GM12878 (cell line): ENCODE measurements around the gene SLC4A1. TPM values are rescaled to one million over a fixed set of nuclear protein-coding genes. Genes with fewer than 3 reads are reported as not detected.

Source experiments
- ATAC-seq: fragments of 200-7000 bp; cut with Tn5 transposase; 3 replicates; pipeline ENCODE4 v1.9.1; 2020; ENCODE audit warnings: mild to moderate bottlenecking, moderate library complexity
- BruUV-seq: library from RNA; stranded (reverse); fragments of 400-500 nt; replicated peaks from 2 replicates; lab custom pipeline; 2021; lab: Mats Ljungman, UMichigan
- CTCF ChIA-PET: fragments of 300-600 bp; sonication (Branson Sonifier 250); formaldehyde crosslinking; extraction: SDS; loops from one replicate; lab custom pipeline; 2021; ENCODE audit warnings: inconsistent platforms; lab: Yijun Ruan, JAX
- POLR2A ChIA-PET: fragments of 350-600 bp; formaldehyde crosslinking; extraction: SDS; loops from one replicate; lab custom pipeline; 2021; ENCODE audit warnings: inconsistent platforms; lab: Charles Lee
- RAD21 ChIA-PET: fragments of 300-600 bp; sonication (Branson Sonifier 250); formaldehyde crosslinking; loops from one replicate; lab custom pipeline; 2023; ENCODE audit warnings: antibody characterized with exemption; ENCODE audit not compliant: unreplicated experiment; lab: Charles Lee
- SMC1A ChIA-PET: fragments of 300-600 bp; sonication (Branson Sonifier 250); formaldehyde crosslinking; loops from one replicate; lab custom pipeline; 2023; ENCODE audit not compliant: unreplicated experiment, uncharacterized antibody; lab: Charles Lee
- DNase-seq: peaks from one replicate; pipeline ENCODE4 v3.0.0-alpha.2; 2011; ENCODE audit warnings: low read depth, low spot score
- FAIRE-seq: peaks from 3 replicates; lab custom pipeline; 2011; peaks lifted over from hg19 to GRCh38; lab: Jason Lieb, UNC
- H2AFZ ChIP-seq: 2 replicates; pipeline ENCODE4 v1.6.0; 2011; ENCODE audit warnings: low read depth, low read length, control low read depth; ENCODE audit not compliant: control insufficient read depth
- H3K27ac ChIP-seq: 2 replicates; pipeline ENCODE4 v1.5.1; 2011; ENCODE audit warnings: control low read depth; ENCODE audit not compliant: control insufficient read depth, insufficient read depth
- H3K27me3 ChIP-seq, 2 experiments: replicated peaks in 1 of 2; 2 replicates each; pipeline versions ENCODE4 v1.6.0 to v1.6.1; 2011; ENCODE audit warnings: low read length in 1 of 2; ENCODE audit not compliant: control insufficient read depth in 2 of 2, insufficient read depth in 2 of 2
- H3K36me3 ChIP-seq, 2 experiments: 2 replicates each; pipeline ENCODE4 v1.5.1; 2011; ENCODE audit warnings: low read length in 1 of 2; ENCODE audit not compliant: control insufficient read depth in 2 of 2, insufficient read depth in 2 of 2
- H3K4me1 ChIP-seq: 2 replicates; pipeline ENCODE4 v1.6.1; 2011; ENCODE audit warnings: mild to moderate bottlenecking, low read length, moderate library complexity, mixed read lengths; ENCODE audit not compliant: control insufficient read depth, insufficient read depth
- H3K4me2 ChIP-seq: 2 replicates; pipeline ENCODE4 v1.6.0; 2011; ENCODE audit warnings: control low read depth; ENCODE audit not compliant: control insufficient read depth, insufficient read depth
- H3K4me3 ChIP-seq: fragments of 200-600 bp; sonication (generic); 2 replicates; pipeline ENCODE4 v1.5.1; 2016
- H3K79me2 ChIP-seq: 2 replicates; pipeline ENCODE4 v1.6.0; 2011; ENCODE audit warnings: low read length; ENCODE audit not compliant: control insufficient read depth, insufficient read depth
- H3K9ac ChIP-seq: 2 replicates; pipeline ENCODE4 v1.8.0; 2011; ENCODE audit warnings: low read length, control low read depth, mixed read lengths; ENCODE audit not compliant: control insufficient read depth, insufficient read depth
- H3K9me3 ChIP-seq: replicated peaks from 3 replicates; pipeline ENCODE4 v1.5.1; 2011; ENCODE audit warnings: mild to moderate bottlenecking, low read length; ENCODE audit not compliant: control insufficient read depth, insufficient read depth
- H4K20me1 ChIP-seq: 2 replicates; pipeline ENCODE4 v1.6.0; 2011; ENCODE audit not compliant: control insufficient read depth, insufficient read depth
- KDM1A ChIP-seq: fragments of 200-600 bp; sonication (generic); IDR thresholded peaks from 2 replicates; pipeline ENCODE4 v1.6.1; 2016; ENCODE audit warnings: borderline replicate concordance
- PAX8 ChIP-seq: fragments of 450-650 bp; IDR thresholded peaks from 2 replicates; pipeline ENCODE4 v1.6.1; 2017; ENCODE audit warnings: mild to moderate bottlenecking, moderate library complexity
- PML ChIP-seq: IDR thresholded peaks from 2 replicates; pipeline ENCODE4 v1.6.1; 2012; ENCODE audit warnings: low read length, inconsistent platforms
- SKIL ChIP-seq: fragments of 450-650 bp; IDR thresholded peaks from 2 replicates; pipeline ENCODE4 v1.6.1; 2017; ENCODE audit warnings: mild to moderate bottlenecking, low read depth, inconsistent platforms; ENCODE audit not compliant: poor library complexity, severe bottlenecking
- YY1 ChIP-seq: IDR thresholded peaks from 2 replicates; pipeline ENCODE4 v1.6.1; 2011; ENCODE audit warnings: low read depth, mild to moderate bottlenecking, low read length
- WGBS: methylation state at CpG from one replicate; pipeline ENCODE4 v1.1.6; 2016; ENCODE audit warnings: low lambda C conversion rate; ENCODE audit not compliant: insufficient replicate concordance, insufficient coverage; ENCODE audit errors: missing lambda C conversion rate; 5-methylcytosine and 5-hydroxymethylcytosine counted together
- in situ Hi-C: fragments of 300-500 bp; cut with MboI; formaldehyde crosslinking; loops from 9 replicates; pipeline ENCODE4 v1.14.3; 2018; ENCODE audit warnings: mixed read lengths
- intact Hi-C: fragments of 100-400 bp; cut with micrococcal nuclease; formaldehyde crosslinking; loops from one replicate; pipeline ENCODE4 v1.14.2; 2022; ENCODE audit not compliant: unreplicated experiment
- polyA plus RNA-seq, 11 experiments: library from polyadenylated mRNA; depleted of rRNA in 4 of 11; unstranded in 6 of 11; stranded (reverse) in 5 of 11; fragments of >200 nt; fragmentation: Nextera tagmentation in 4 of 11; fragmentation: Illumina TruSeq in 1 of 11; extraction: Ambion mirVana in 4 of 11; extraction: Trizol in 1 of 11; gene quantifications; 1 replicate in 1 of 11; 2 replicates in 10 of 11; pipeline versions ENCODE4 v1.2.1 to v1.2.3, GENCODE V29; 2011 to 2016; ENCODE audit warnings: inconsistent platforms in 2 of 11, missing spikeins in 2 of 11, low read depth in 1 of 11
- total RNA-seq, 4 experiments: library from RNA; depleted of rRNA in 3 of 4; stranded (reverse); fragments of >200 nt in 3 of 4; fragmentation: Illumina TruSeq in 1 of 4; extraction: Trizol in 1 of 4; gene quantifications; 2 replicates each; pipeline versions ENCODE4 v1.2.1 to v1.2.3, GENCODE V29; 2013 to 2021
- TF ChIP-seq, protein P1 (sequence below): fragments of 450-650 bp; IDR thresholded peaks from 2 replicates; pipeline ENCODE4 v1.6.1; 2016; ENCODE audit warnings: mild to moderate bottlenecking, moderate library complexity, borderline replicate concordance

The SLC4A1 gene
- total and polyA plus RNA-seq, 10 of the 15 experiments (the other 5 are each of a cell fraction or from before 2014, with no cell fraction given), result 0.03 TPM; not detected in 9

DNA sequence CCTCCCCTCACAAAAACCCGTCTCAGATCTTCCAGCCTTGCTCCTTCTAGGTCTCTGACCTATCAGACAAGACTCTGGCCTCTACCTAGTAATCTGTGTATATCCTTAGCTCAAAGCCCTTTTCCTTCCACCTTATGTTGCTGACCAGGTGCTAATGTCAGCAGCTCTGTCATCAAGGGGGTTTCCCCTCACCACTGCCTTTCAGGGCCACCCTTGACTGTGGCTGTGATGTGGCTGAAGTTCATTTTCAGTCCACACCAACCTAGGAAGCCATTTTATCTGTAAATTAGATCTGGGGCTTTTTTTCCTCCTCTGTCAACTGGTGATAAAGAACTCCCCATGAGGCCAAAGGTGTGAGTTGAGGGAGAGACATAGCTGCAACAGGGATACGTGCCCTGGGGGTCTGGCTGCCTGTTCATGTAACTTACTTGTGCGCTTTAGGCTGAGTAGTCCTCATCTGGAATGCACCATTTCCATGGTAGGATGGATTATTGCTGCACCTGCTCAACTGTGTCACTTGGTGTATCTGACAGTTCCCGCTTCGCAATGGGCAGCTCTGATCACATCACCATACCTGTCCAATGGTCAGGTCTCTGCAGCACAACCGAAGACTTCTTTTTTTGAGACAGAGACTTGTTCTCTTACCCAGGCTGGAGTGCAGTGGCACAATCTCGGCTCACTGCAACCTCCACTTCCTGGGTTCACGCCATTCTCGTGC lies 25.7 kb upstream of the SLC4A1 start:
- no peaks in the 10 kb centered on the region for H4K20me1 ChIP-seq
- no peak overlapping the region for H3K4me2 ChIP-seq
- H3K4me3 ChIP-seq, result no peak overlapping the region
- H3K36me3 ChIP-seq, result no peaks in the 10 kb centered on the region
- no peak overlapping the region for H3K9ac ChIP-seq
- ChIA-PET SMC1A (interaction anchor here (1.3 kb wide), 1 partner anchor 9 kb away, joined by 3 read pairs; no protein-coding TSS in a partner anchor), CTCF (interaction anchor here (0.9 to 1.5 kb wide), 2 partner anchors 14 to 83 kb away, joined by 3 to 5 read pairs; no protein-coding TSS in a partner anchor), POLR2A (no interaction called here), RAD21 (no interaction called here)
- H3K4me1 ChIP-seq, result no peaks in the 10 kb centered on the region; the same call in 1 of the 2 replicates
- in situ Hi-C loops, result no loop called here
- TF ChIP-seq PAX8, result no peak
- TF ChIP-seq SKIL, result no peak
- TF ChIP-seq KDM1A, result no peak
- no peak for TF ChIP-seq PML
- TF ChIP-seq YY1, result peak; percentile 51; the same call in 1 of the 2 replicates
- TF ChIP-seq, protein P1, sequence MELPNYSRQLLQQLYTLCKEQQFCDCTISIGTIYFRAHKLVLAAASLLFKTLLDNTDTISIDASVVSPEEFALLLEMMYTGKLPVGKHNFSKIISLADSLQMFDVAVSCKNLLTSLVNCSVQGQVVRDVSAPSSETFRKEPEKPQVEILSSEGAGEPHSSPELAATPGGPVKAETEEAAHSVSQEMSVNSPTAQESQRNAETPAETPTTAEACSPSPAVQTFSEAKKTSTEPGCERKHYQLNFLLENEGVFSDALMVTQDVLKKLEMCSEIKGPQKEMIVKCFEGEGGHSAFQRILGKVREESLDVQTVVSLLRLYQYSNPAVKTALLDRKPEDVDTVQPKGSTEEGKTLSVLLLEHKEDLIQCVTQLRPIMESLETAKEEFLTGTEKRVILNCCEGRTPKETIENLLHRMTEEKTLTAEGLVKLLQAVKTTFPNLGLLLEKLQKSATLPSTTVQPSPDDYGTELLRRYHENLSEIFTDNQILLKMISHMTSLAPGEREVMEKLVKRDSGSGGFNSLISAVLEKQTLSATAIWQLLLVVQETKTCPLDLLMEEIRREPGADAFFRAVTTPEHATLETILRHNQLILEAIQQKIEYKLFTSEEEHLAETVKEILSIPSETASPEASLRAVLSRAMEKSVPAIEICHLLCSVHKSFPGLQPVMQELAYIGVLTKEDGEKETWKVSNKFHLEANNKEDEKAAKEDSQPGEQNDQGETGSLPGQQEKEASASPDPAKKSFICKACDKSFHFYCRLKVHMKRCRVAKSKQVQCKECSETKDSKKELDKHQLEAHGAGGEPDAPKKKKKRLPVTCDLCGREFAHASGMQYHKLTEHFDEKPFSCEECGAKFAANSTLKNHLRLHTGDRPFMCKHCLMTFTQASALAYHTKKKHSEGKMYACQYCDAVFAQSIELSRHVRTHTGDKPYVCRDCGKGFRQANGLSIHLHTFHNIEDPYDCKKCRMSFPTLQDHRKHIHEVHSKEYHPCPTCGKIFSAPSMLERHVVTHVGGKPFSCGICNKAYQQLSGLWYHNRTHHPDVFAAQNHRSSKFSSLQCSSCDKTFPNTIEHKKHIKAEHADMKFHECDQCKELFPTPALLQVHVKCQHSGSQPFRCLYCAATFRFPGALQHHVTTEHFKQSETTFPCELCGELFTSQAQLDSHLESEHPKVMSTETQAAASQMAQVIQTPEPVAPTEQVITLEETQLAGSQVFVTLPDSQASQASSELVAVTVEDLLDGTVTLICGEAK, result no peak
- no peak overlapping the region for H3K27ac ChIP-seq
- no peak overlapping the region for H2AFZ ChIP-seq
- ATAC-seq, result peak; percentile 93
- peaks cover 0 to 3% of the 10 kb centered on the region in 2 experiments; a peak in 1 of 4 replicates for H3K27me3 ChIP-seq
- WGBS, result 51% methylated on average over 9 of the region's 9 CpGs
- no peak for FAIRE-seq
- H3K9me3 ChIP-seq, result no peaks in the 10 kb centered on the region; the same call in 2 of the 3 replicates
- no TSS peak for BruUV-seq
- H3K79me2 ChIP-seq, result no peaks in the 10 kb centered on the region
- intact Hi-C loops, result no loop called here
- peak; percentile 9 for DNase-seq
